Measurements from ENCODE around the gene PRODH2. TPM values are rescaled to one million over a fixed set of nuclear protein-coding genes. Genes with fewer than 3 reads are reported as not detected.

The PRODH2 gene
- total and polyA plus RNA-seq, 10 of the 15 experiments (the other 5 are each of a cell fraction or from before 2014, with no cell fraction given): 0.07 TPM; not detected in 9

- no TSS peak for BruUV-seq (replicated peaks)
- intact Hi-C loops (cut with micrococcal nuclease; ENCODE audit: unreplicated experiment) (no loop called here), in situ Hi-C loops (cut with MboI) (no loop called here)
- no peak overlapping the region for H3K4me3 ChIP-seq
- CTCF ChIA-PET: interaction anchor here (1.8 kb wide), 1 partner anchor 120 kb away, joined by 7 read pairs; no protein-coding TSS in a partner anchor
- H3K36me3 ChIP-seq (ENCODE audit: control insufficient read depth in 2 of 2, insufficient read depth in 2 of 2, low read length in 1 of 2): no peaks in the 10 kb centered on the region
- no peaks in the 10 kb centered on the region for H3K4me1 ChIP-seq (ENCODE audit: control insufficient read depth, insufficient read depth, low read length)
- SMC1A ChIA-PET (ENCODE audit: uncharacterized antibody, unreplicated experiment): no interaction called here
- H3K4me2 ChIP-seq (ENCODE audit: control insufficient read depth, insufficient read depth): no peak overlapping the region
- ATAC-seq (no peak), DNase-seq (ENCODE audit: low read depth, low spot score) (no peak), FAIRE-seq (no peak)
- no peak for TF ChIP-seq SMC3 (IDR thresholded peaks at IDR 0.05; ENCODE audit: borderline replicate concordance, low read length)
- no peak for TF ChIP-seq JUND (IDR thresholded peaks at IDR 0.05; ENCODE audit: low read depth, low read length)
- TF ChIP-seq ATF7 (IDR thresholded peaks at IDR 0.05; ENCODE audit: low read depth): no peak
- no peak for TF ChIP-seq NR2C1 (IDR thresholded peaks at IDR 0.05)
- TF ChIP-seq RB1 (IDR thresholded peaks at IDR 0.05; ENCODE audit: borderline replicate concordance): no peak
- no peak for TF ChIP-seq SIN3A (IDR thresholded peaks at IDR 0.05; ENCODE audit: low read depth, low read length)
- no peak for TF ChIP-seq LARP7 (IDR thresholded peaks at IDR 0.05)
- TF ChIP-seq CREM (IDR thresholded peaks at IDR 0.05; ENCODE audit: low read depth): no peak
- no peak for TF ChIP-seq BHLHE40 (IDR thresholded peaks at IDR 0.05; ENCODE audit: borderline replicate concordance in 1 of 2, low read depth in 2 of 2, low read length in 1 of 2)
- no peak for TF ChIP-seq NFIC (IDR thresholded peaks at IDR 0.05; ENCODE audit: low read depth, low read length)
- no peak for TF ChIP-seq ZNF687 (IDR thresholded peaks at IDR 0.05)
- no peak overlapping the region for H2AFZ ChIP-seq (ENCODE audit: control insufficient read depth, low read depth, low read length)
- POLR2A ChIA-PET: no interaction called here
- no peaks in the 10 kb centered on the region for H3K9me3 ChIP-seq (replicated peaks; ENCODE audit: control insufficient read depth, insufficient read depth, low read length)
- WGBS (ENCODE audit: insufficient coverage, insufficient replicate concordance, low lambda C conversion rate, missing lambda C conversion rate): 47% methylated on average over 11 of the region's 11 CpGs
- H4K20me1 ChIP-seq (ENCODE audit: control insufficient read depth, insufficient read depth): no peaks in the 10 kb centered on the region
- RAD21 ChIA-PET (ENCODE audit: unreplicated experiment): interaction anchor here (0.6 kb wide), 1 partner anchor 66 kb away, joined by 3 read pairs; no protein-coding TSS in a partner anchor
- no peak overlapping the region for H3K27ac ChIP-seq (ENCODE audit: control insufficient read depth, insufficient read depth)
- no peak overlapping the region for H3K9ac ChIP-seq (ENCODE audit: control insufficient read depth, insufficient read depth, low read length)
- H3K27me3 ChIP-seq (replicated peaks in 1 of 2; ENCODE audit: control insufficient read depth in 2 of 2, insufficient read depth in 2 of 2, low read length in 1 of 2): 0 out of 4 replicates have a peak, but pooled peaks cover 0 to under 1% of the 10 kb centered on the region in 2 experiments
- H3K79me2 ChIP-seq (ENCODE audit: control insufficient read depth, insufficient read depth, low read length): no peaks in the 10 kb centered on the region
Measured at GRCh38 chr19:35813043-35813890, 622 bp upstream of the PRODH2 start.
